ENCODE data around the gene CYREN.
"Not testable (repeated sequence)": the region's sequence is repeated elsewhere in the genome, so short reads cannot be mapped to it uniquely, and the experiment has no call there.

Gene CYREN

GRCh38 chr7:135170274-135170997 is at the start of gene CYREN:
Gene CYREN (minus strand): TSS chr7:135170707. CDS start chr7:135168922, 1,785 bp downstream.
- peak; percentile 90 for DNase-seq

- DNase-seq: no peak
Measured at GRCh38 chr7:135217645-135218509, 47.4 kb upstream of the CYREN start.

- no peak for DNase-seq
Measured at GRCh38 chr7:135215698-135216097, 45.2 kb upstream of the CYREN start.

GRCh38 chr7:135215180-135215579 is 44.7 kb upstream of the CYREN start:
- no peak for DNase-seq

- DNase-seq: no peak
Measured at GRCh38 chr7:135213831-135214230, 43.3 kb upstream of the CYREN start.

- not testable (repeated sequence) for DNase-seq
Measured at GRCh38 chr7:135211946-135212685, 41.6 kb upstream of the CYREN start.

GRCh38 chr7:135211179-135211945 is 40.9 kb upstream of the CYREN start, which contains the start of gene WDR91:
Gene WDR91 (minus strand): TSS chr7:135211526. CDS start chr7:135211502, 24 bp downstream.
- DNase-seq: peak; percentile 95 to 97

GRCh38 chr7:135210888-135211178 is 40.3 kb upstream of the CYREN start:
- DNase-seq: no peak

GRCh38 chr7:135209225-135209834 is 38.8 kb upstream of the CYREN start:
- no peak for DNase-seq

GRCh38 chr7:135208102-135208793 is 37.7 kb upstream of the CYREN start:
- no peak for DNase-seq

- no peak for DNase-seq
Measured at GRCh38 chr7:135207406-135208101, 37.0 kb upstream of the CYREN start.

- no peak for DNase-seq
Measured at GRCh38 chr7:135206941-135207391, 36.5 kb upstream of the CYREN start.

GRCh38 chr7:135205850-135206249 is 35.3 kb upstream of the CYREN start:
- DNase-seq: no peak

GRCh38 chr7:135204876-135205275 is 34.4 kb upstream of the CYREN start:
- DNase-seq: no peak

GRCh38 chr7:135204341-135204749 is 33.8 kb upstream of the CYREN start:
- no peak for DNase-seq

GRCh38 chr7:135201350-135201749 is 30.8 kb upstream of the CYREN start:
- no peak for DNase-seq

- DNase-seq: no peak
Measured at GRCh38 chr7:135200821-135201331, 30.4 kb upstream of the CYREN start.

GRCh38 chr7:135199439-135199838 is 28.9 kb upstream of the CYREN start:
- no peak for DNase-seq

- DNase-seq: no peak
Measured at GRCh38 chr7:135197906-135198655, 27.6 kb upstream of the CYREN start.

- no peak for DNase-seq
Measured at GRCh38 chr7:135197343-135197742, 26.8 kb upstream of the CYREN start.
